Vagina (tissue), 2 donors: ENCODE results near the gene RASGRP3. TPM values are rescaled to one million over a fixed set of nuclear protein-coding genes. Genes with fewer than 3 reads are reported as not detected.
A peak's percentile ranks its signal among the peaks of the same experiment; 100 is the strongest.

Experiments used
- DNase-seq, 2 donors: peaks; one replicate each; pipeline ENCODE4 v3.0.0-alpha.2; 2017; ENCODE audit errors: extremely low spot score in 2 of 2
- H3K27ac ChIP-seq: fragments of 200-600 bp; sonication (generic); one replicate; pipeline ENCODE4 v1.5.1; 2019
- H3K27me3 ChIP-seq: fragments of 200-600 bp; sonication (generic); one replicate; pipeline ENCODE4 v1.5.1; 2019
- H3K36me3 ChIP-seq, 2 donors: fragments of 200-600 bp; sonication (generic); one replicate each; pipeline ENCODE4 v1.5.1; 2017 to 2019
- H3K4me1 ChIP-seq: fragments of 200-600 bp; sonication (generic); one replicate; pipeline ENCODE4 v1.5.1; 2019
- H3K4me3 ChIP-seq, 2 donors: fragments of 200-600 bp; sonication (generic); 1 replicate in 1 of 2; 2 replicates in 1 of 2; pipeline ENCODE4 v1.5.1; 2016 to 2019
- H3K9me3 ChIP-seq: fragments of 200-600 bp; sonication (generic); one replicate; pipeline ENCODE4 v1.5.1; 2019
- CTCF ChIP-seq, 3 experiments: fragments of 450-650 bp in 2 of 3; fragments of 200-600 bp in 1 of 3; sonication (generic) in 1 of 3; IDR thresholded peaks; one replicate each; pipeline ENCODE4 v1.5.1; 2017 to 2019; ENCODE audit warnings: antibody characterized with exemption in 3 of 3, mild to moderate bottlenecking in 2 of 3, moderate library complexity in 2 of 3
- POLR2A ChIP-seq, 2 donors: fragments of 450-650 bp; IDR thresholded peaks; one replicate each; pipeline ENCODE4 v1.6.1; 2017; ENCODE audit warnings: antibody characterized with exemption in 2 of 2, mild to moderate bottlenecking in 2 of 2, moderate library complexity in 2 of 2
- POLR2AphosphoS5 ChIP-seq, 2 donors: sonication (generic); formaldehyde crosslinking; IDR thresholded peaks; one replicate each; pipeline ENCODE4 v1.9.0; 2017; ENCODE audit warnings: antibody characterized with exemption in 2 of 2, mild to moderate bottlenecking in 2 of 2, low read depth in 1 of 2; ENCODE audit not compliant: insufficient read depth in 1 of 2
- intact Hi-C: fragments of 100-400 bp; cut with DNase I; formaldehyde crosslinking; loops from one replicate; pipeline ENCODE4 v1.15.1; 2023
- total RNA-seq: library from RNA; depleted of rRNA; stranded (reverse); fragments of >200 nt; gene quantifications from one replicate; pipeline ENCODE4 v1.2.3, GENCODE V29; 2016

RASGRP3 gene
- total RNA-seq, 1 donor from 2014 or later: 4.2 TPM

GRCh38 chr2:33433279-33434235, 42.9 kb upstream of the RASGRP3 start:
- Histone ChIP-seq H3K9me3 (no peaks in the 10 kb centered on the region), H3K4me1 (no peaks in the 10 kb centered on the region), H3K27me3 (no peaks in the 10 kb centered on the region), H3K36me3 (no peaks in the 10 kb centered on the region), H3K27ac (no peak overlapping the region), H3K4me3 (no peak overlapping the region)
- intact Hi-C loops: no loop called here
- no peak for DNase-seq
- TF ChIP-seq POLR2A (IDR thresholded peaks at IDR 0.05): no peak
- TF ChIP-seq CTCF (IDR thresholded peaks at IDR 0.05): no peak
- no peak for TF ChIP-seq POLR2AphosphoS5 (IDR thresholded peaks at IDR 0.05; ENCODE audit: insufficient read depth in 1 of 2, low read depth in 1 of 2)

- Histone ChIP-seq H3K36me3 (no peaks in the 10 kb centered on the region), H3K9me3 (no peaks in the 10 kb centered on the region), H3K4me1 (no peaks in the 10 kb centered on the region), H3K27ac (no peak overlapping the region), H3K27me3 (no peaks in the 10 kb centered on the region), H3K4me3 (no peak overlapping the region)
- intact Hi-C loops: no loop called here
- DNase-seq: no peak
- no peak for TF ChIP-seq POLR2AphosphoS5 (IDR thresholded peaks at IDR 0.05; ENCODE audit: insufficient read depth in 1 of 2, low read depth in 1 of 2)
- TF ChIP-seq POLR2A (IDR thresholded peaks at IDR 0.05): no peak
- no peak for TF ChIP-seq CTCF (IDR thresholded peaks at IDR 0.05)
These were observed 40.9 kb upstream of the RASGRP3 start for GRCh38 chr2:33435518-33435917.

- H3K27ac ChIP-seq: no peak overlapping the region
- H3K4me1 ChIP-seq: no peaks in the 10 kb centered on the region
These were observed 40.4 kb upstream of the RASGRP3 start for GRCh38 chr2:33436083-33436482.

GRCh38 chr2:33437297-33437696, 39.2 kb upstream of the RASGRP3 start:
- H3K4me3 ChIP-seq: no peak overlapping the region
- H3K27me3 ChIP-seq: no peaks in the 10 kb centered on the region
- TF ChIP-seq POLR2AphosphoS5 (IDR thresholded peaks at IDR 0.05; ENCODE audit: insufficient read depth in 1 of 2, low read depth in 1 of 2): no peak
- no peak for TF ChIP-seq CTCF (IDR thresholded peaks at IDR 0.05)
- no peak for TF ChIP-seq POLR2A (IDR thresholded peaks at IDR 0.05)
- H3K36me3 ChIP-seq: no peaks in the 10 kb centered on the region
- intact Hi-C loops: no loop called here
- H3K27ac ChIP-seq: no peak overlapping the region
- H3K4me1 ChIP-seq: no peaks in the 10 kb centered on the region
- DNase-seq: no peak
- H3K9me3 ChIP-seq: no peaks in the 10 kb centered on the region

More at GRCh38 chr2:33436083-33436482, 40.4 kb upstream of the RASGRP3 start:
- intact Hi-C loops: no loop called here
- H3K27me3 ChIP-seq: no peaks in the 10 kb centered on the region
- no peaks in the 10 kb centered on the region for H3K9me3 ChIP-seq
- H3K4me3 ChIP-seq: no peak overlapping the region
- no peak for DNase-seq
- TF ChIP-seq POLR2A (IDR thresholded peaks at IDR 0.05) (no peak), POLR2AphosphoS5 (IDR thresholded peaks at IDR 0.05; ENCODE audit: insufficient read depth in 1 of 2, low read depth in 1 of 2) (peak in 1 of 2 donors; percentile 64)
- no peaks in the 10 kb centered on the region for H3K36me3 ChIP-seq

GRCh38 chr2:33437815-33438214, 38.6 kb upstream of the RASGRP3 start:
- Histone ChIP-seq H3K4me1 (no peaks in the 10 kb centered on the region), H3K36me3 (no peaks in the 10 kb centered on the region), H3K9me3 (no peaks in the 10 kb centered on the region), H3K27ac (no peak overlapping the region), H3K4me3 (no peak overlapping the region), H3K27me3 (no peaks in the 10 kb centered on the region)
- TF ChIP-seq POLR2AphosphoS5 (IDR thresholded peaks at IDR 0.05; ENCODE audit: insufficient read depth in 1 of 2, low read depth in 1 of 2) (no peak), CTCF (IDR thresholded peaks at IDR 0.05) (no peak), POLR2A (IDR thresholded peaks at IDR 0.05) (no peak)
- intact Hi-C loops: no loop called here
- no peak for DNase-seq
